DND-41 (cell line): ENCODE data around the gene OSBPL3.
A peak's percentile ranks its signal among the peaks of the same experiment; 100 is the strongest.

Experiments used
- ATAC-seq: fragments of 200-7000 bp; cut with Tn5 transposase; 3 replicates; pipeline ENCODE4 v1.9.1; 2021; ENCODE audit warnings: low read depth; ENCODE audit not compliant: insufficient read depth
- DNase-seq: peaks from one replicate; pipeline ENCODE4 v3.0.0-alpha.2; 2020
- H2AFZ ChIP-seq: 2 replicates; pipeline ENCODE4 v1.6.0; 2012; ENCODE audit warnings: low read depth, low read length
- H3K27ac ChIP-seq: 2 replicates; pipeline ENCODE4 v1.5.1; 2012; ENCODE audit warnings: low read length, inconsistent platforms
- H3K27me3 ChIP-seq: fragments of 200-600 bp; sonication (generic); 2 replicates; pipeline ENCODE4 v1.6.0; 2012; ENCODE audit warnings: low read length, mild to moderate bottlenecking, inconsistent platforms; ENCODE audit not compliant: insufficient read depth, poor library complexity
- H3K36me3 ChIP-seq: 2 replicates; pipeline ENCODE4 v1.5.1; 2012; ENCODE audit warnings: low read length, inconsistent platforms; ENCODE audit not compliant: insufficient read depth
- H3K4me1 ChIP-seq: 2 replicates; pipeline ENCODE4 v1.5.1; 2012; ENCODE audit warnings: mild to moderate bottlenecking, low read length; ENCODE audit not compliant: insufficient read depth
- H3K4me2 ChIP-seq: 2 replicates; pipeline ENCODE4 v1.6.0; 2012; ENCODE audit warnings: mild to moderate bottlenecking, moderate library complexity, low read length, inconsistent platforms; ENCODE audit not compliant: insufficient read depth
- H3K4me3 ChIP-seq, 2 experiments: fragments of 200-600 bp in 1 of 2; shearing (Covaris generic) in 1 of 2; 2 replicates each; pipeline ENCODE4 v1.5.1; 2012 to 2016; ENCODE audit warnings: inconsistent platforms in 2 of 2, low read length in 2 of 2, mild to moderate bottlenecking in 2 of 2, low read depth in 1 of 2, moderate library complexity in 1 of 2
- H3K79me2 ChIP-seq: 2 replicates; pipeline ENCODE4 v1.6.0; 2012; ENCODE audit warnings: low read length, inconsistent platforms; ENCODE audit not compliant: insufficient read depth
- H3K9ac ChIP-seq: 2 replicates; pipeline ENCODE4 v1.6.0; 2012; ENCODE audit warnings: low read depth, mild to moderate bottlenecking, inconsistent platforms, low read length, moderate library complexity
- H3K9me3 ChIP-seq: 2 replicates; pipeline ENCODE4 v1.5.1; 2012; ENCODE audit warnings: low read length, moderate library complexity, mild to moderate bottlenecking, inconsistent platforms; ENCODE audit not compliant: insufficient read depth, severe bottlenecking
- H4K20me1 ChIP-seq: 2 replicates; pipeline ENCODE4 v1.6.0; 2012; ENCODE audit warnings: low read length; ENCODE audit not compliant: insufficient read depth
- EZH2 ChIP-seq: IDR thresholded peaks from 3 replicates; pipeline ENCODE4 v1.6.1; 2012; ENCODE audit warnings: borderline replicate concordance, low read depth, mild to moderate bottlenecking, moderate library complexity, low read length, inconsistent platforms; ENCODE audit not compliant: severe bottlenecking
- TF ChIP-seq, protein P1 (sequence below): IDR thresholded peaks from 2 replicates; pipeline ENCODE4 v1.5.1; 2012; ENCODE audit warnings: borderline replicate concordance, low read length, moderate library complexity, mild to moderate bottlenecking; ENCODE audit not compliant: poor library complexity, severe bottlenecking; ENCODE audit errors: extremely low read depth

OSBPL3 gene

DNA sequence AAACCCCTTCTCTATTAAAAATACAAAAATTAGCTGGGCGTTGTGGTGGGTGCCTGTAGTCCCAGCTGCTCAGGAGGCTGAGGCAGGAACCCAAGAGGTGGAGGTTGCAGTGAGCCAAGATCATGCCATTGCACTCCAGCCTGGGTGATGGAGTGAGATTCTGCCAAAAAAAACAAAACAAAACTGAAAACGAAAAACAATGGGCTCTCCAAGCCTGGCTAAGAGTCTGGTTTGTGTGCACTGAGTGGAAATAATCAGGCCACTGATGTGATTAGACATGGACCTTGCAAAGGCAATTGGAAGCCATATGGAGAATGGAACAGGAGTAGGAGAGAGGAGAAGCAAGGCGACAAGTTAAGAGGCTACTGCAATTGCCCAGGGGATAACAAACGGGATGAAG lies 162.6 kb downstream of the OSBPL3 start:
- Histone ChIP-seq H4K20me1 (0 out of 2 replicates have a peak, but pooled peaks cover 4% of the 10 kb centered on the region), H2AFZ (no peak overlapping the region), H3K27ac (no peak overlapping the region), H3K4me1 (peaks cover 31% of the 10 kb centered on the region), H3K79me2 (no peaks in the 10 kb centered on the region), H3K4me3 (no peak overlapping the region), H3K27me3 (no peaks in the 10 kb centered on the region), H3K36me3 (peaks cover 40% of the 10 kb centered on the region), H3K9ac (no peak overlapping the region), H3K9me3 (no peaks in the 10 kb centered on the region), H3K4me2 (no peak overlapping the region)
- ATAC-seq (no peak), DNase-seq (no peak)
- TF ChIP-seq EZH2, result no peak
- TF ChIP-seq, protein P1, sequence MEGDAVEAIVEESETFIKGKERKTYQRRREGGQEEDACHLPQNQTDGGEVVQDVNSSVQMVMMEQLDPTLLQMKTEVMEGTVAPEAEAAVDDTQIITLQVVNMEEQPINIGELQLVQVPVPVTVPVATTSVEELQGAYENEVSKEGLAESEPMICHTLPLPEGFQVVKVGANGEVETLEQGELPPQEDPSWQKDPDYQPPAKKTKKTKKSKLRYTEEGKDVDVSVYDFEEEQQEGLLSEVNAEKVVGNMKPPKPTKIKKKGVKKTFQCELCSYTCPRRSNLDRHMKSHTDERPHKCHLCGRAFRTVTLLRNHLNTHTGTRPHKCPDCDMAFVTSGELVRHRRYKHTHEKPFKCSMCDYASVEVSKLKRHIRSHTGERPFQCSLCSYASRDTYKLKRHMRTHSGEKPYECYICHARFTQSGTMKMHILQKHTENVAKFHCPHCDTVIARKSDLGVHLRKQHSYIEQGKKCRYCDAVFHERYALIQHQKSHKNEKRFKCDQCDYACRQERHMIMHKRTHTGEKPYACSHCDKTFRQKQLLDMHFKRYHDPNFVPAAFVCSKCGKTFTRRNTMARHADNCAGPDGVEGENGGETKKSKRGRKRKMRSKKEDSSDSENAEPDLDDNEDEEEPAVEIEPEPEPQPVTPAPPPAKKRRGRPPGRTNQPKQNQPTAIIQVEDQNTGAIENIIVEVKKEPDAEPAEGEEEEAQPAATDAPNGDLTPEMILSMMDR, result no peak

DNA sequence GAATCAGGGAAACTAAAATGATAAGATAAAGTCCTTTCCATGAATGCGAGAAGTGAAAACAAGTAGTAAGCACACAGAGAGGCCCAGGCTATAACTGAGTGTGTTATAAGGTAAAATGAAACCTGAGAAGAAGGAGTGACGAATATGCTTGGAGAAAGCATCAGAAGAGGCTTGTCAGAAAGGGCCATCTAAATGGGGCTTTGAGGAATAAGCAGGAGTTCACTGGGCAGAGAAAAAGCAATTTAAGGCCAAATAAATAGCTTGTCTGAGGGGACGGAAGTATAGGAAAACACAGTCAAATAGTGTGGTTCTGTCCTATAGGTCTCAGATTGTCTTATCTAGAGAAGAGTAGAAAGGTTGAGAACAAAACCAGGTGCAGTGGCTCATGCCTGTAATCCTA lies 163.1 kb downstream of the OSBPL3 start:
- H3K9ac ChIP-seq, result no peak overlapping the region
- ATAC-seq, result no peak
- peaks cover 40% of the 10 kb centered on the region for H3K36me3 ChIP-seq

DNA sequence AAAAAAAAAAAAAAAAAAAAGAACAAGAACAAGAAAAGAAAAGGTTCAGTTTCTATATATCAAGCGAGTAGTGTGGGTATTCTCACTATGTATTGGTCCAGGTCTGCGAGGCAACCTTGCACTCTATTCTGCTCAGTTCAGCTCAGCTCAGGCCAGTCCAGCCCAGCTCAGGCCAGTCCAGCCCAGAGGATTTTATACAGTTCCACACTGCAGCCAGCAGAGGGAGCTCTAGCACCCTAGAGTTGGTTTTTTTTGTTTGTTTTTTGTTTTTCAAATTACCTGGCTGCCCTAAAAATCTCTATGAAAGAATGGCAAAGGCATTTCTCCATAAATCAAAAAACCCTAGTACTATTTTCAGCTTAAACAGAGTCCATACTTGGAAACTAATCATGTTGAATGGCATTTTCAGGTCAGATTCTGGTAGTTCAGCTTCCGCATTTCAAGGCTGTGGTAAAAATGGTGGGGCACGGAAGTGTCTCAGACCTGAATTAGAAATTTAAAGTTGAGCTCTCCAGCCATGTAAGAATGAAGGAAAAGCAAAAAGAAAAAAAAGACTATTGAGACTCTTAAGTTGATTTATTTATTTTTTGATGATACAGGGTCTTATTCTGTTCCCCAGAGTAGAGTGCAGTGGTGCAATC lies 167.6 kb downstream of the OSBPL3 start:
- Histone ChIP-seq H3K4me1 (no peaks in the 10 kb centered on the region), H3K27me3 (no peaks in the 10 kb centered on the region), H3K79me2 (no peaks in the 10 kb centered on the region), H2AFZ (no peak overlapping the region), H3K4me3 (no peak overlapping the region), H3K9me3 (no peaks in the 10 kb centered on the region), H3K9ac (no peak overlapping the region), H3K36me3 (peaks cover 59% of the 10 kb centered on the region), H4K20me1 (no peaks in the 10 kb centered on the region), H3K4me2 (no peak overlapping the region), H3K27ac (no peak overlapping the region)
- DNase-seq (peak; percentile 32), ATAC-seq (peak; percentile 60)
- TF ChIP-seq, protein P1, result peak; percentile 84
- no peak for TF ChIP-seq EZH2

More for the DNA sequence above, 163.1 kb downstream of the OSBPL3 start:
- Histone ChIP-seq H2AFZ (no peak overlapping the region), H3K4me2 (no peak overlapping the region), H3K27me3 (no peaks in the 10 kb centered on the region), H3K79me2 (no peaks in the 10 kb centered on the region), H4K20me1 (0 out of 2 replicates have a peak, but pooled peaks cover 3% of the 10 kb centered on the region), H3K4me3 (no peak overlapping the region), H3K9me3 (no peaks in the 10 kb centered on the region), H3K27ac (no peak overlapping the region), H3K4me1 (peaks cover 26% of the 10 kb centered on the region)
- no peak for DNase-seq
- no peak for TF ChIP-seq EZH2
- TF ChIP-seq, protein P1, result no peak
